Cardiac muscle cell (in vitro differentiated cells and primary cell): ENCODE measurements around the gene PMPCA. TPM values are rescaled to one million over a fixed set of nuclear protein-coding genes. Genes with fewer than 3 reads are reported as not detected.

Experiments used
- DNase-seq, 2 donors: peaks; one replicate each; pipeline versions ENCODE4 v3.0.0 to v3.0.0-alpha.2; 2010 to 2017; ENCODE audit warnings: low read depth in 1 of 2, low spot score in 1 of 2
- H3K27ac ChIP-seq: fragments of 200-600 bp; sonication (generic); 2 replicates; pipeline ENCODE4 v1.5.1; 2016
- H3K27me3 ChIP-seq: fragments of 200-600 bp; sonication (generic); 2 replicates; pipeline ENCODE4 v1.6.0; 2016; ENCODE audit warnings: control low read depth
- H3K36me3 ChIP-seq: fragments of 200-600 bp; sonication (generic); 2 replicates; pipeline ENCODE4 v1.5.1; 2016; ENCODE audit warnings: control low read depth
- H3K4me1 ChIP-seq: fragments of 200-600 bp; sonication (generic); 2 replicates; pipeline ENCODE4 v1.8.1; 2017; ENCODE audit warnings: low read depth, mild to moderate bottlenecking, mixed run types
- H3K4me3 ChIP-seq: fragments of 200-600 bp; sonication (generic); 2 replicates; pipeline ENCODE4 v1.5.1; 2016; ENCODE audit warnings: mild to moderate bottlenecking
- H3K9me3 ChIP-seq: fragments of 200-600 bp; sonication (generic); 2 replicates; pipeline ENCODE4 v1.5.1; 2017; ENCODE audit warnings: low read depth, mild to moderate bottlenecking, control low read depth
- polyA plus RNA-seq: library from polyadenylated mRNA; unstranded; fragments of >200 nt; fragmentation: Nextera tagmentation; extraction: Ambion mirVana; gene quantifications from 2 replicates; pipeline ENCODE4 v1.2.1, GENCODE V29; 2016
- total RNA-seq: library from RNA; depleted of rRNA; stranded (reverse); fragments of >200 nt; gene quantifications from 2 replicates; pipeline ENCODE4 v1.2.3, GENCODE V29; 2016
- TF ChIP-seq, protein P1 (sequence below): IDR thresholded peaks from 2 replicates; pipeline ENCODE4 v1.5.1; 2012; ENCODE audit warnings: low read depth, mild to moderate bottlenecking, low read length

Gene PMPCA, protein sequence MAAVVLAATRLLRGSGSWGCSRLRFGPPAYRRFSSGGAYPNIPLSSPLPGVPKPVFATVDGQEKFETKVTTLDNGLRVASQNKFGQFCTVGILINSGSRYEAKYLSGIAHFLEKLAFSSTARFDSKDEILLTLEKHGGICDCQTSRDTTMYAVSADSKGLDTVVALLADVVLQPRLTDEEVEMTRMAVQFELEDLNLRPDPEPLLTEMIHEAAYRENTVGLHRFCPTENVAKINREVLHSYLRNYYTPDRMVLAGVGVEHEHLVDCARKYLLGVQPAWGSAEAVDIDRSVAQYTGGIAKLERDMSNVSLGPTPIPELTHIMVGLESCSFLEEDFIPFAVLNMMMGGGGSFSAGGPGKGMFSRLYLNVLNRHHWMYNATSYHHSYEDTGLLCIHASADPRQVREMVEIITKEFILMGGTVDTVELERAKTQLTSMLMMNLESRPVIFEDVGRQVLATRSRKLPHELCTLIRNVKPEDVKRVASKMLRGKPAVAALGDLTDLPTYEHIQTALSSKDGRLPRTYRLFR
- total RNA-seq, result 73.5 and 74.5 TPM in 2 replicates
- polyA plus RNA-seq, result 128 and 146 TPM in 2 replicates

DNA sequence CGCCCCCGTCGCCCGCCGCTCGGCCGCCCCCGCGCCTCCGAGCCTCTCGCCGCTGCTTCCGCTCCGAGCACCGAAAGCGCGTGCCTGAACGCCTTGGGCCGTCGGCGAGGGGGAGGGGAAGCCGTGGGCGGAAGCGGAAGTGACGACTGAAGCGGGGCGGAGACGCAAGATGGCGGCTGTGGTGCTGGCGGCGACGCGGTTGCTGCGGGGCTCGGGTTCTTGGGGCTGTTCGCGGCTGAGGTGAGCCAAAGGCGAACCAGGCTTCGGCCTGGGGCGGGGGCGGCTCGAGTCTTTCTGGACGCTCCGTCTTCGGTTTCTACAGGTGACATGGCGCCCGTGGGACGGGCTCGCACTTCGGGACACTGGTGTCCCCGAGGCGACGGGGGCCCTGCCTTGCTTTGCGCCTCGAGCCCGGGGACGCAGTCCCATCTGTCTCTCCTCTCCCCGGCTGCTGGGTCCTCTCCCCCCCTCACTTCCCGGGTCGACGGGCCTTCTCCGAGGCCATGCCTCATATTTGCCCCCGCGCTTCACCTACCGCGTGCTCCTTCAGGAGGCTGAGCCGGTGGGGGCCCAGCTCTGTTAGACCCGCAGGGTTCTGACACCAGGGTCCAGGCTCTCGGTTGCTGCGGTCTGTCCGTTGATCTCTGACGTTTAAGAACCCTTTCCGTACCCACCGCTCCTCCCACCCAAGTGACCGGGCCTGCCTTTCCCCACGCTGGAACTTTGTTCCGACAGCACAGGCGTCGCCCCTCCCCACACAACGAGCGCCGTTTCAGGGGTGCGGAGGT is at the start of gene PMPCA, which contains the start of gene ENTR1:
Gene PMPCA, plus strand, starts transcription at position 159 of the 788 bp plus-strand sequence. Its CDS starts 11 bp downstream, at position 170.
Gene ENTR1, minus strand, starts transcription at position 115 of the 788 bp plus-strand sequence. CDS start 217 bp downstream, outside the sequence.
- DNase-seq, result peak; percentile 92 to 93
- Histone ChIP-seq H3K4me3 (peak within 1 kb of the TSS; percentile 99), H3K4me1 (peaks cover 12% of the 10 kb centered on the region), H3K9me3 (no peaks in the 10 kb centered on the region), H3K27ac (peak within 1 kb of the TSS; percentile 99), H3K36me3 (peaks cover 30% of the 10 kb centered on the region), H3K27me3 (no peaks in the 10 kb centered on the region)
- TF ChIP-seq, protein P1, sequence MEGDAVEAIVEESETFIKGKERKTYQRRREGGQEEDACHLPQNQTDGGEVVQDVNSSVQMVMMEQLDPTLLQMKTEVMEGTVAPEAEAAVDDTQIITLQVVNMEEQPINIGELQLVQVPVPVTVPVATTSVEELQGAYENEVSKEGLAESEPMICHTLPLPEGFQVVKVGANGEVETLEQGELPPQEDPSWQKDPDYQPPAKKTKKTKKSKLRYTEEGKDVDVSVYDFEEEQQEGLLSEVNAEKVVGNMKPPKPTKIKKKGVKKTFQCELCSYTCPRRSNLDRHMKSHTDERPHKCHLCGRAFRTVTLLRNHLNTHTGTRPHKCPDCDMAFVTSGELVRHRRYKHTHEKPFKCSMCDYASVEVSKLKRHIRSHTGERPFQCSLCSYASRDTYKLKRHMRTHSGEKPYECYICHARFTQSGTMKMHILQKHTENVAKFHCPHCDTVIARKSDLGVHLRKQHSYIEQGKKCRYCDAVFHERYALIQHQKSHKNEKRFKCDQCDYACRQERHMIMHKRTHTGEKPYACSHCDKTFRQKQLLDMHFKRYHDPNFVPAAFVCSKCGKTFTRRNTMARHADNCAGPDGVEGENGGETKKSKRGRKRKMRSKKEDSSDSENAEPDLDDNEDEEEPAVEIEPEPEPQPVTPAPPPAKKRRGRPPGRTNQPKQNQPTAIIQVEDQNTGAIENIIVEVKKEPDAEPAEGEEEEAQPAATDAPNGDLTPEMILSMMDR, result no peak

DNA sequence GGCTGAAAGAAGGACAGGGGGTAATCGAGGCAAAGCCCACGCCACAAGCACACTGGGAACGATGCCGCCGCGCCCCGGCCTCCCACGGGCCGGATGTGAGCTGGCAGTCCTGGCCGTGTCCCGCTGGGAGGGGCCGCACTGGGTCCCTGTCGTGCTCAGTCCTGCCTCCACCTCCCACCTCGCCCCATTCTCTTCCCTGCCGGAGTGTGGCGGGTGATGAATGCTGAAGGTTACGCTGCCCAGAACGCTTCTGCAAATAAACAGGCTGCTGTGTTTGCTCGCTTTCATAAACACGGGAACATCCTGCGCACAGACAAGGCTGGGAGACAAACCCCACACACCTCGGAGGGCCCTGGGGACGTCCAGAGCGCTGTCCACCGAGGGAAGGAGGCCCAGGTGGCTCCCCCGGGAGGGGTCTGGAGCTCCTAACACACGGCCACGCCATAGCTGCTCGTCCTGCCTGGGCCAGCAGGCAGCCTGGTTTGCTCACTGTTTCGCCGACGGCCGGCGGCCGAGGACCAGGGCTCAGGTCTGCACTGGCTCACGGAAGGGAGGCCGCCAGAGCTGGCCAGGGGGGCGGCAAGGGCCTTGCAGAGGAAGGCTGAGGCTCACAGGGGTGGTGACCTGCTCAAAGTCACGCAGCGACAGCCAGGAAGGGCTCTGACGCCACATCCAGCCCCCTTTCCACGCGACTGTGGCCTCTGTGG is 49.3 kb upstream of the PMPCA start:
- H3K27ac ChIP-seq, result peak overlapping the region; percentile 42
- H3K36me3 ChIP-seq, result peaks cover 10% of the 10 kb centered on the region
- TF ChIP-seq, protein P1, result no peak
- H3K4me3 ChIP-seq, result no peak overlapping the region
- no peak for DNase-seq
- H3K9me3 ChIP-seq, result no peaks in the 10 kb centered on the region
- no peaks in the 10 kb centered on the region for H3K4me1 ChIP-seq
- no peaks in the 10 kb centered on the region for H3K27me3 ChIP-seq

DNA sequence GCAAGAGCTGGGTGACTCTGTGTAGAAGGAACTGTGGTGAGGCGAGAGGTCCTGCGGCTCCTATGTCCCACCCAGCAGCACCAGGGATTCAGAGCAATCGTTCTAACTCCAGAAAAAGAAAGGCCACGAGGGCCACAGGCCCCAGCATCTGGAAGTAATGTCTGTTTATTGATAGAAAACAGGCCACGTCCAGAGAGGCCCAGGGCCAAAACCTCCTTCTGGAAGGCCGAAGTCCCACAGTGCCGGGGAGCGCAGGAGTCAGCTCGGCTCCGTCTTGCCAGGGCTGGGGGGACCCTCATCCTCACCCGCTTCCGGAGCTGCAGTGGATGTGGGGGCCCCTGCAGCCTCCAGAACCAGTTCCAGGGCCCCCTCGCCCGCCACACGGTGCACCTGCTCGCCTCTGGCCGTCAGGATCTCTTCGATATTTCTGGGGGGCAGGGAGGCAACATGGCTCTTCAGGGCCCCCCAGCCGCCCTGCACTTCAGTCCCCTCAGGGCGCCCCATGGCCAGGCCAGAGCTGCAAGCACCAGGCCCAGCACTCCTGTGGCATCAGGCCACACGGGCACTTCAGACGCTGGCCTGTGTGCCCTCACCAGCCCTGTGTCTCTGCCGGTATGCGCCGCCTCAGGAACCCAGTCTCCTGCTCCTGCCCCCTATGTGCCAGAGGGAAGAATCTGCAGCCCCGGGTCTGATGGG is 48.6 kb upstream of the PMPCA start:
- Histone ChIP-seq H3K36me3 (peaks cover 5% of the 10 kb centered on the region), H3K9me3 (no peaks in the 10 kb centered on the region), H3K4me3 (no peak overlapping the region), H3K4me1 (no peaks in the 10 kb centered on the region), H3K27ac (peak overlapping the region; percentile 42), H3K27me3 (no peaks in the 10 kb centered on the region)
- TF ChIP-seq, protein P1, result no peak
- DNase-seq, result no peak

DNA sequence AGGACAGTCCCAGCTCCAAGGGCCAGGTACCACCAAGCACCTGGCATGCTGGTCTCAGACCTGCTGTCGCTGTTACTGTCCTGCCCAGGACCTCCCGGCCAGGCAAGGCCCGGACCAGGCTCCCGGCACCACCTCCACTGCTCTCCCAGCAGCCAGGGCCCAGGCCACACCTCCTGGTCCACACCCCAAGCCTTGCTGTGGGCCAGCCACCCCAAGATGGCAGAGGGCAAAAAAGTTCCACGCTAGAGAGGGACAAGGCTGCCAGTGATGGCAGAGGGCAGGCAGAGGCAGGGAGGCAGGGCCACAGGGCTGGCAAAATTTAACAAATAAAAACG is 48.0 kb upstream of the PMPCA start:
- DNase-seq, result no peak
- Histone ChIP-seq H3K27ac (no peak overlapping the region), H3K27me3 (no peaks in the 10 kb centered on the region), H3K4me1 (no peaks in the 10 kb centered on the region), H3K9me3 (no peaks in the 10 kb centered on the region), H3K4me3 (no peak overlapping the region), H3K36me3 (peaks cover 5% of the 10 kb centered on the region)
- TF ChIP-seq, protein P1, result no peak
